MM.1S (cell line): Measurements from ENCODE around the gene BIRC7.

ENCODE experiments used
- DNase-seq: peaks from one replicate; pipeline ENCODE4 v3.0.0-alpha.2; 2015
- H2AFZ ChIP-seq: fragments of 300-600 bp; sonication (generic); 2 replicates; pipeline ENCODE4 v1.6.0; 2016; ENCODE audit warnings: antibody characterized with exemption, low read length
- H3F3A ChIP-seq: fragments of 300-600 bp; sonication (generic); 2 replicates; pipeline ENCODE4 v1.6.1; 2016; ENCODE audit warnings: mild to moderate bottlenecking, antibody characterized with exemption, low read length, moderate library complexity, mixed read lengths; ENCODE audit not compliant: insufficient read depth
- H3K27ac ChIP-seq: fragments of 300-600 bp; sonication (generic); 2 replicates; pipeline ENCODE4 v1.5.1; 2016; ENCODE audit warnings: mild to moderate bottlenecking, low read length
- H3K27me3 ChIP-seq: fragments of 300-600 bp; sonication (generic); replicated peaks from 2 replicates; pipeline ENCODE4 v1.6.0; 2016; ENCODE audit warnings: low read length; ENCODE audit not compliant: insufficient read depth
- H3K36me3 ChIP-seq: fragments of 300-600 bp; sonication (generic); replicated peaks from 2 replicates; pipeline ENCODE4 v1.6.1; 2016; ENCODE audit warnings: mild to moderate bottlenecking, low read length, mixed read lengths; ENCODE audit not compliant: insufficient read depth
- H3K4me1 ChIP-seq: fragments of 300-600 bp; sonication (generic); 2 replicates; pipeline ENCODE4 v1.6.1; 2016; ENCODE audit warnings: low read length, mixed read lengths
- H3K4me2 ChIP-seq: fragments of 300-600 bp; sonication (generic); 2 replicates; pipeline ENCODE4 v1.6.0; 2016; ENCODE audit warnings: low read depth, low read length
- H3K4me3 ChIP-seq: fragments of 300-600 bp; sonication (generic); 2 replicates; pipeline ENCODE4 v1.5.1; 2016; ENCODE audit warnings: low read length, mixed read lengths
- H3K79me2 ChIP-seq: fragments of 300-600 bp; sonication (generic); 2 replicates; pipeline ENCODE4 v1.6.1; 2016; ENCODE audit warnings: mixed run types, low read length, mixed read lengths
- H3K9ac ChIP-seq: fragments of 300-600 bp; sonication (generic); 2 replicates; pipeline ENCODE4 v1.6.1; 2016; ENCODE audit warnings: low read length, mixed read lengths
- H3K9me2 ChIP-seq: fragments of 300-600 bp; sonication (generic); replicated peaks from 2 replicates; pipeline ENCODE4 v1.6.1; 2016; ENCODE audit warnings: mild to moderate bottlenecking, low read length, mixed read lengths; ENCODE audit not compliant: insufficient read depth
- H3K9me3 ChIP-seq: fragments of 300-600 bp; sonication (generic); replicated peaks from 2 replicates; pipeline ENCODE4 v1.6.1; 2016; ENCODE audit warnings: mild to moderate bottlenecking, low read length, mixed read lengths; ENCODE audit not compliant: insufficient read depth
- H4K20me1 ChIP-seq: fragments of 300-600 bp; sonication (generic); 2 replicates; pipeline ENCODE4 v1.6.1; 2016; ENCODE audit warnings: mild to moderate bottlenecking, low read length, moderate library complexity, mixed read lengths; ENCODE audit not compliant: insufficient read depth
- EZH2 ChIP-seq: fragments of 300-600 bp; sonication (generic); optimal IDR thresholded peaks from 2 replicates; pipeline ENCODE3; 2017; ENCODE audit warnings: low read depth, mild to moderate bottlenecking, antibody characterized with exemption, low read length, mixed read lengths
- EZH2phosphoT487 ChIP-seq: fragments of 300-600 bp; sonication (generic); IDR thresholded peaks from 2 replicates; pipeline ENCODE4 v1.6.1; 2018; ENCODE audit warnings: antibody characterized with exemption, low read length
- TF ChIP-seq, protein P1 (sequence below): fragments of 300-600 bp; sonication (generic); IDR thresholded peaks from 2 replicates; pipeline ENCODE4 v1.5.1; 2016; ENCODE audit warnings: antibody characterized with exemption, low read length, mixed read lengths

BIRC7 gene

GRCh38 chr20:63187338-63188158, 48.2 kb upstream of the BIRC7 start:
- DNase-seq: no peak
- H3F3A ChIP-seq: no peaks in the 10 kb centered on the region
- no peak overlapping the region for H3K4me2 ChIP-seq
- H2AFZ ChIP-seq: no peak overlapping the region
- no peak overlapping the region for H3K27ac ChIP-seq
- H3K4me3 ChIP-seq: no peak overlapping the region
- no peaks in the 10 kb centered on the region for H3K36me3 ChIP-seq
- no peaks in the 10 kb centered on the region for H3K4me1 ChIP-seq
- no peaks in the 10 kb centered on the region for H3K9me2 ChIP-seq
- TF ChIP-seq EZH2 (no peak), EZH2phosphoT487 (no peak)
- TF ChIP-seq, protein P1, sequence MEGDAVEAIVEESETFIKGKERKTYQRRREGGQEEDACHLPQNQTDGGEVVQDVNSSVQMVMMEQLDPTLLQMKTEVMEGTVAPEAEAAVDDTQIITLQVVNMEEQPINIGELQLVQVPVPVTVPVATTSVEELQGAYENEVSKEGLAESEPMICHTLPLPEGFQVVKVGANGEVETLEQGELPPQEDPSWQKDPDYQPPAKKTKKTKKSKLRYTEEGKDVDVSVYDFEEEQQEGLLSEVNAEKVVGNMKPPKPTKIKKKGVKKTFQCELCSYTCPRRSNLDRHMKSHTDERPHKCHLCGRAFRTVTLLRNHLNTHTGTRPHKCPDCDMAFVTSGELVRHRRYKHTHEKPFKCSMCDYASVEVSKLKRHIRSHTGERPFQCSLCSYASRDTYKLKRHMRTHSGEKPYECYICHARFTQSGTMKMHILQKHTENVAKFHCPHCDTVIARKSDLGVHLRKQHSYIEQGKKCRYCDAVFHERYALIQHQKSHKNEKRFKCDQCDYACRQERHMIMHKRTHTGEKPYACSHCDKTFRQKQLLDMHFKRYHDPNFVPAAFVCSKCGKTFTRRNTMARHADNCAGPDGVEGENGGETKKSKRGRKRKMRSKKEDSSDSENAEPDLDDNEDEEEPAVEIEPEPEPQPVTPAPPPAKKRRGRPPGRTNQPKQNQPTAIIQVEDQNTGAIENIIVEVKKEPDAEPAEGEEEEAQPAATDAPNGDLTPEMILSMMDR: no peak
- no peaks in the 10 kb centered on the region for H3K79me2 ChIP-seq
- no peak overlapping the region for H3K9ac ChIP-seq
- H4K20me1 ChIP-seq: no peaks in the 10 kb centered on the region
- H3K9me3 ChIP-seq: no peaks in the 10 kb centered on the region
- peaks cover 18% of the 10 kb centered on the region for H3K27me3 ChIP-seq

DNA sequence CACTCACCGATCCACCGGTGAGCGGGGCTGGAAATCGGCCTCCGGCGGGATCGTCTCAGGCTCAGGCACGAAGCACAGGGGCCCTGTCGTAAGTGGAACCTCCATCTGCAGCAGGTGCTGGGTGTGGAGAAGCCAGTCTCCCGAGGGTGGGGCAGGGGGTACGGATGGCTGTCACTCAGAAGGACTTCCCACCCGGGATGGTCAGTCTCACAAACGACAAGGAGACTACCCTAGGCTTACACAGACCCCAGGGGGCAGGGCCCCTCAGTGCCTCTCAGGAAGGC, 47.6 kb upstream of the BIRC7 start:
- H3F3A ChIP-seq: no peaks in the 10 kb centered on the region
- H2AFZ ChIP-seq: no peak overlapping the region
- no peak overlapping the region for H3K4me2 ChIP-seq
- peaks cover 13% of the 10 kb centered on the region for H3K27me3 ChIP-seq
- no peaks in the 10 kb centered on the region for H3K79me2 ChIP-seq
- H4K20me1 ChIP-seq: no peaks in the 10 kb centered on the region
- DNase-seq: no peak
- H3K27ac ChIP-seq: no peak overlapping the region
- no peaks in the 10 kb centered on the region for H3K4me1 ChIP-seq
- H3K9me3 ChIP-seq: no peaks in the 10 kb centered on the region
- TF ChIP-seq EZH2 (no peak), EZH2phosphoT487 (no peak)
- TF ChIP-seq, protein P1: no peak
- H3K9ac ChIP-seq: no peak overlapping the region
- no peaks in the 10 kb centered on the region for H3K9me2 ChIP-seq
- no peak overlapping the region for H3K4me3 ChIP-seq
- H3K36me3 ChIP-seq: no peaks in the 10 kb centered on the region

DNA sequence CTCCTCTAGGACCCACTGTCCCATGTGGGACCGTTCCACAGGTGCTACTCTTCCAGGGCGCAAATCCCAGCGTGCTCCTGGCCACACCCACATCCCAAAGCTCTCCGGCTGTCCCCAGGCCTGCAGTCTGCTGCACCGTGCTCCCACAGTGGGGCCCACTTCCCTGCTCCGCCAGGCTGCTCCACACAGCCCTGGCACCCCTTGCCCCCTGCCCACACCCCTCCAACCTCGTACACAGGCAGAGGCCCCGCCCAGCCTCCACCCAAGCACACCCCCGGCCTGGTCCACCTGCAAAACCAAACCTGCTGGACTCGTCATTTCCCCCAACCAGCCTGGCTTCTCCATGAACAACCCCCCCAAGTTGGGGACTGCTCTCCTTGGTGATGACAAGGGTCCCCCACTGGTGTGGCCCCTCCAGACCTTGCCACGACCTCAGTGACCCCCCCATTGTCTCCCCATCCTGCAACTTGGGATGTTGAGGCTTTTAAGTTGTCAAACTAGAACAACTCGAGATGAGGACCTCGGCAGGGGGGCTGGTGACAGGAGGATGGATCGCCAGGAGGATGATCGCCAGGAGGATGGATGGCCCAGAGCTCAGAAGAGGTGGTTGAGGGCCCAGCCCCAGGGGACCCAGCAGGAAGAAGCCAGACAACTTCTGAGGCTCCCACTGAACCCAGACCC, 46.9 kb upstream of the BIRC7 start:
- no peaks in the 10 kb centered on the region for H3F3A ChIP-seq
- no peak overlapping the region for H3K9ac ChIP-seq
- no peaks in the 10 kb centered on the region for H3K9me3 ChIP-seq
- H3K27me3 ChIP-seq: peaks cover 8% of the 10 kb centered on the region; the same call in 1 of the 2 replicates
- no peaks in the 10 kb centered on the region for H3K4me1 ChIP-seq
- H3K9me2 ChIP-seq: no peaks in the 10 kb centered on the region
- H3K79me2 ChIP-seq: no peaks in the 10 kb centered on the region
- no peak for TF ChIP-seq EZH2phosphoT487
- TF ChIP-seq, protein P1: no peak
- no peak for TF ChIP-seq EZH2
- no peaks in the 10 kb centered on the region for H4K20me1 ChIP-seq
- H3K27ac ChIP-seq: no peak overlapping the region
- H3K4me2 ChIP-seq: no peak overlapping the region
- H3K4me3 ChIP-seq: no peak overlapping the region
- no peak for DNase-seq
- no peaks in the 10 kb centered on the region for H3K36me3 ChIP-seq
- no peak overlapping the region for H2AFZ ChIP-seq
